ENCODE measurements around the gene SNX8. TPM values are rescaled to one million over a fixed set of nuclear protein-coding genes. Genes with fewer than 3 reads are reported as not detected.

Gene SNX8
- polyA plus RNA-seq, 2 of the 4 experiments (the other 2 are of a cell fraction), result 21.2 to 36.3 TPM

DNA sequence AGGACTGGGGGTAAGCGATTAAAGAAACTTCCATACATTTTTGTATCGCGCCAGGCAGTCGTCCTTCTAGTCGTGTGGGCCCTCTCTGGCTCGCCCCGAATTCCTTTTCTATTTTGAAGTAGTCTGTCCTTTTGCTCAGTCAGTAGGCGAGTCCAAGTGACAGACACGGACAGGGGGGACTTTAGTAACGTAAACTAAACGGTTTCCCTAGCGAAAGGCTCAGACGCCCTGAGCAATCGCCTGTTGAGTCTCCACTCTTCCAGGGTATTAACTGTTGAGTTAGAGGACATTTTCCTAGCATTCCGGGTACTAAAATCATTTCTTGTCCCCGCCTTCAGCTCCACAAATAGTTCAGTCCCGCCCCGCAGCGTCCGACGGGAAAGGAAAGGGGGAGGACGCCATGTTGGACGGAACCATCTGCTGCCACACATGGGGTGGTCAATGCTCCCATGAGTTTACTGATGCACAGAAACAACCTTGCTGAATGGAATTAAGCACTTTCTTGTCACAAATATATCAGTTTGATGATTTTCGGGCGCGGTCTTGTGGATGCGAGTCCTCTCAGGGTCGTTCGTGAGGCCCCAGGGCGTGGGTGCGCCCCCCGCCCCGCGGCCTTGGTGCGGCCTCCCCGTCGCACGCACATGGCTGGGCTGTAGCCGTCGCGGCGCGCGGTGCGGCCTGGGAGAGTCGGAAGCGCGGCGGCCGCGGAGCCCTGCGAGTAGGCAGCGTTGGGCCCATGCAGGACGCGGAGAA, 40.1 kb upstream of the SNX8 start, which contains the start of gene EIF3B (continued):
- TF ChIP-seq MAZ (IDR thresholded peaks at IDR 0.05; ENCODE audit: borderline replicate concordance, low read depth, low read length) (no peak), JUN (IDR thresholded peaks at IDR 0.05) (peak; percentile 71 to 86; a peak in 3 of 5 replicates), HDAC2 (IDR thresholded peaks at IDR 0.05) (no peak), EHF (CRISPR knock-in tag; IDR thresholded peaks at IDR 0.05) (no peak), POLR2A (IDR thresholded peaks at IDR 0.05; ENCODE audit: low read length) (peak; percentile 93), BHLHE40 (IDR thresholded peaks at IDR 0.05; ENCODE audit: low read depth, low read length) (peak; percentile 71), NPAS2 (CRISPR knock-in tag; IDR thresholded peaks at IDR 0.05; ENCODE audit: borderline replicate concordance) (no peak), NFE2L2 (conservative IDR thresholded peaks at IDR 0.05; ENCODE audit: low read length) (no peak), GATA3 (IDR thresholded peaks at IDR 0.05; ENCODE audit: borderline replicate concordance) (peak; percentile 92), MYC (IDR thresholded peaks at IDR 0.05; ENCODE audit: borderline replicate concordance, low read length) (peak; percentile 100)
- TF ChIP-seq, protein P1, sequence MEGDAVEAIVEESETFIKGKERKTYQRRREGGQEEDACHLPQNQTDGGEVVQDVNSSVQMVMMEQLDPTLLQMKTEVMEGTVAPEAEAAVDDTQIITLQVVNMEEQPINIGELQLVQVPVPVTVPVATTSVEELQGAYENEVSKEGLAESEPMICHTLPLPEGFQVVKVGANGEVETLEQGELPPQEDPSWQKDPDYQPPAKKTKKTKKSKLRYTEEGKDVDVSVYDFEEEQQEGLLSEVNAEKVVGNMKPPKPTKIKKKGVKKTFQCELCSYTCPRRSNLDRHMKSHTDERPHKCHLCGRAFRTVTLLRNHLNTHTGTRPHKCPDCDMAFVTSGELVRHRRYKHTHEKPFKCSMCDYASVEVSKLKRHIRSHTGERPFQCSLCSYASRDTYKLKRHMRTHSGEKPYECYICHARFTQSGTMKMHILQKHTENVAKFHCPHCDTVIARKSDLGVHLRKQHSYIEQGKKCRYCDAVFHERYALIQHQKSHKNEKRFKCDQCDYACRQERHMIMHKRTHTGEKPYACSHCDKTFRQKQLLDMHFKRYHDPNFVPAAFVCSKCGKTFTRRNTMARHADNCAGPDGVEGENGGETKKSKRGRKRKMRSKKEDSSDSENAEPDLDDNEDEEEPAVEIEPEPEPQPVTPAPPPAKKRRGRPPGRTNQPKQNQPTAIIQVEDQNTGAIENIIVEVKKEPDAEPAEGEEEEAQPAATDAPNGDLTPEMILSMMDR (IDR thresholded peaks at IDR 0.05), result no peak

DNA sequence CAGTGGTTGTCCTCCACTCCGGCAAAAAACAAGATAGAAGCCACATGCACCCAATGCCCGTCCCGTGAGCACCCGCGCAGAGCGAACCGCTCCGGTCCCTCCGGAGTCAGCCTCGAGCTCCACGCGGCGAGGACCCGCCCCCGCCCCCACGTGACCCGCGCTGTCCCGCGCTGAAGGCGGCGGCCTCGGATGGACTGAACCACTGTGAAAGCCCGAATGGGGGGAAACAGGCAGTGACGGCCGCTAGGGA, 39.6 kb upstream of the SNX8 start:
- Histone ChIP-seq H3K4me2 (peak overlapping the region; percentile 84), H3K9me3 (no peaks in the 10 kb centered on the region), H3K4me1 (peaks cover 22% of the 10 kb centered on the region), H3K27ac (peak overlapping the region; percentile 97 to 100), H3K4me3 (peak overlapping the region; percentile 99)
- FAIRE-seq, result no peak
- peak; percentile 86 to 90 for ATAC-seq
- CTCF ChIA-PET, result interaction anchor here (1.0 to 2.4 kb wide), 3 partner anchors 12 to 797 kb away, joined by 3 to 7 read pairs (median 3); no protein-coding TSS in a partner anchor
- peak; percentile 94 to 95 for DNase-seq (ENCODE audit: low read depth in 1 of 2, low spot score in 1 of 2)
- POLR2A ChIA-PET, result interaction anchor here (0.6 to 2.3 kb wide), 10 partner anchors 9 to 112 kb away, joined by 3 to 11 read pairs (median 6); partner anchors contain the start of genes CHST12, MRM2 and NUDT1
- 2% methylated on average over 12 of the region's 26 CpGs for WGBS (ENCODE audit: missing lambda C conversion rate)
- TF ChIP-seq HEYL (CRISPR knock-in tag; IDR thresholded peaks at IDR 0.05), result no peak
- TF ChIP-seq BCL3 (IDR thresholded peaks at IDR 0.05), result peak; percentile 95
- TF ChIP-seq MAX (IDR thresholded peaks at IDR 0.05), result peak; percentile 99
- peak; percentile 95 for TF ChIP-seq MYC (IDR thresholded peaks at IDR 0.05; ENCODE audit: borderline replicate concordance, low read length)
- TF ChIP-seq, protein P2, sequence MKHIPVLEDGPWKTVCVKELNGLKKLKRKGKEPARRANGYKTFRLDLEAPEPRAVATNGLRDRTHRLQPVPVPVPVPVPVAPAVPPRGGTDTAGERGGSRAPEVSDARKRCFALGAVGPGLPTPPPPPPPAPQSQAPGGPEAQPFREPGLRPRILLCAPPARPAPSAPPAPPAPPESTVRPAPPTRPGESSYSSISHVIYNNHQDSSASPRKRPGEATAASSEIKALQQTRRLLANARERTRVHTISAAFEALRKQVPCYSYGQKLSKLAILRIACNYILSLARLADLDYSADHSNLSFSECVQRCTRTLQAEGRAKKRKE (CRISPR knock-in tag; IDR thresholded peaks at IDR 0.05; ENCODE audit: low read depth), result peak; percentile 93; the same call in 1 of the 2 replicates
- peak; percentile 98 for TF ChIP-seq POLR2A (IDR thresholded peaks at IDR 0.05; ENCODE audit: low read length)
- TF ChIP-seq FOSL2 (IDR thresholded peaks at IDR 0.05), result no peak
- peak; percentile 24; the same call in 1 of the 2 replicates for TF ChIP-seq FOSL2 (CRISPR knock-in tag; IDR thresholded peaks at IDR 0.05)
- no peak for TF ChIP-seq GATA3 (IDR thresholded peaks at IDR 0.05; ENCODE audit: borderline replicate concordance)
- 0 out of 2 replicates have a peak, but pooled peaks have one; percentile 13 for TF ChIP-seq TP53 (CRISPR knock-in tag; IDR thresholded peaks at IDR 0.05)
- TF ChIP-seq, protein P3, sequence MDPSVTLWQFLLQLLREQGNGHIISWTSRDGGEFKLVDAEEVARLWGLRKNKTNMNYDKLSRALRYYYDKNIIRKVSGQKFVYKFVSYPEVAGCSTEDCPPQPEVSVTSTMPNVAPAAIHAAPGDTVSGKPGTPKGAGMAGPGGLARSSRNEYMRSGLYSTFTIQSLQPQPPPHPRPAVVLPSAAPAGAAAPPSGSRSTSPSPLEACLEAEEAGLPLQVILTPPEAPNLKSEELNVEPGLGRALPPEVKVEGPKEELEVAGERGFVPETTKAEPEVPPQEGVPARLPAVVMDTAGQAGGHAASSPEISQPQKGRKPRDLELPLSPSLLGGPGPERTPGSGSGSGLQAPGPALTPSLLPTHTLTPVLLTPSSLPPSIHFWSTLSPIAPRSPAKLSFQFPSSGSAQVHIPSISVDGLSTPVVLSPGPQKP (IDR thresholded peaks at IDR 0.05; ENCODE audit: low read depth, low read length), result no peak
- peak; percentile 68; the same call in 1 of the 2 replicates for TF ChIP-seq TFCP2L1 (CRISPR knock-in tag; IDR thresholded peaks at IDR 0.05)
- TF ChIP-seq E2F6 (IDR thresholded peaks at IDR 0.05; ENCODE audit: borderline replicate concordance, low read depth), result peak; percentile 100
- peak; percentile 98 for TF ChIP-seq USF2 (IDR thresholded peaks at IDR 0.05)
- no peak for TF ChIP-seq HDAC2 (IDR thresholded peaks at IDR 0.05)
- peak; percentile 74 for TF ChIP-seq FOXS1 (CRISPR knock-in tag; IDR thresholded peaks at IDR 0.05)
- peak; percentile 93 for TF ChIP-seq HOXB5 (CRISPR knock-in tag; IDR thresholded peaks at IDR 0.05)
- TF ChIP-seq POLR2AphosphoS2 (conservative IDR thresholded peaks at IDR 0.05; ENCODE audit: low read length), result no peak
- TF ChIP-seq, protein P1 (IDR thresholded peaks at IDR 0.05), result no peak
- peak; percentile 84; the same call in 1 of the 2 replicates for TF ChIP-seq FOSB (CRISPR knock-in tag; IDR thresholded peaks at IDR 0.05)
- TF ChIP-seq EHF (CRISPR knock-in tag; IDR thresholded peaks at IDR 0.05), result peak; percentile 79; the same call in 1 of the 2 replicates
- peak; percentile 86; the same call in 1 of the 2 replicates for TF ChIP-seq HOXB13 (CRISPR knock-in tag; IDR thresholded peaks at IDR 0.05; ENCODE audit: low read depth)
- TF ChIP-seq EP300 (IDR thresholded peaks at IDR 0.05), result no peak
- peak; percentile 10; the same call in 1 of the 2 replicates for TF ChIP-seq HOXA7 (CRISPR knock-in tag; IDR thresholded peaks at IDR 0.05)

Data from A549 (cell line).